WTC11 (cell line): ENCODE measurements around the gene DEFB125. TPM values are rescaled to one million over a fixed set of nuclear protein-coding genes. Genes with fewer than 3 reads are reported as not detected.

ENCODE experiments used
- ATAC-seq: fragments of 200-7000 bp; cut with Tn5 transposase; 2 replicates; pipeline ENCODE4 v1.10.0; 2021; ENCODE audit warnings: mild to moderate bottlenecking, moderate library complexity
- Bru-seq: library from RNA; stranded (reverse); fragments of 400-500 nt; gene quantifications from one replicate; lab custom pipeline; 2021; lab: Mats Ljungman, UMichigan
- CTCF ChIA-PET: fragments of 300-600 bp; sonication (Branson Sonifier 250); formaldehyde crosslinking; loops from one replicate; lab custom pipeline; 2021; ENCODE audit warnings: antibody characterized with exemption; lab: Charles Lee
- POLR2A ChIA-PET: fragments of 350-600 bp; sonication (Branson Sonifier 250); formaldehyde crosslinking; loops from one replicate; lab custom pipeline; 2021; ENCODE audit warnings: antibody characterized with exemption; lab: Charles Lee
- DNase-seq: peaks from one replicate; pipeline ENCODE4 v3.0.0; 2021; ENCODE audit warnings: low spot score
- H3K27ac Mint-ChIP-seq: 2 replicates; pipeline ENCODE4 v1.8.0; 2021; ENCODE audit warnings: mixed read lengths
- H3K27me3 Mint-ChIP-seq: 2 replicates; pipeline ENCODE4 v1.8.0; 2021; ENCODE audit warnings: low read depth, mild to moderate bottlenecking, moderate library complexity, mixed read lengths
- H3K36me3 Mint-ChIP-seq: 2 replicates; pipeline ENCODE4 v1.8.0; 2021; ENCODE audit warnings: mixed read lengths
- H3K4me1 Mint-ChIP-seq: 2 replicates; pipeline ENCODE4 v1.8.0; 2022; ENCODE audit warnings: mixed read lengths
- H3K4me3 Mint-ChIP-seq: 2 replicates; pipeline ENCODE4 v1.8.0; 2021; ENCODE audit warnings: mild to moderate bottlenecking, moderate library complexity, mixed read lengths
- H3K9me3 Mint-ChIP-seq: 2 replicates; pipeline ENCODE4 v1.8.0; 2021; ENCODE audit warnings: mixed read lengths
- CBFB ChIP-seq: sonication (generic); formaldehyde crosslinking; IDR thresholded peaks from 2 replicates; pipeline ENCODE4 v1.8.1; 2022; ENCODE audit warnings: mild to moderate bottlenecking, low read depth, missing genetic modification reagents
- E2F1 ChIP-seq: sonication (generic); formaldehyde crosslinking; IDR thresholded peaks from 2 replicates; pipeline ENCODE4 v1.8.0; 2022; ENCODE audit warnings: mild to moderate bottlenecking, missing genetic modification reagents
- EMX1 ChIP-seq: fragments of 250-450 bp; sonication (Bioruptor Pico); IDR thresholded peaks from 2 replicates; pipeline ENCODE4 v1.8.0; 2021; ENCODE audit warnings: mild to moderate bottlenecking
- IRF2 ChIP-seq: sonication (generic); formaldehyde crosslinking; IDR thresholded peaks from 2 replicates; pipeline ENCODE4 v1.8.0; 2022; ENCODE audit warnings: low read depth, missing genetic modification reagents, borderline replicate concordance
- JUN ChIP-seq: sonication (generic); formaldehyde crosslinking; IDR thresholded peaks from 2 replicates; pipeline ENCODE4 v1.8.0; 2023; ENCODE audit warnings: mild to moderate bottlenecking, missing genetic modification reagents
- NFATC4 ChIP-seq: fragments of 250-450 bp; sonication (Bioruptor Pico); IDR thresholded peaks from 2 replicates; pipeline ENCODE4 v1.9.0; 2021; ENCODE audit warnings: mild to moderate bottlenecking
- PREB ChIP-seq: sonication (generic); formaldehyde crosslinking; IDR thresholded peaks from 2 replicates; pipeline ENCODE4 v1.8.1; 2022; ENCODE audit warnings: mild to moderate bottlenecking, missing genetic modification reagents, moderate library complexity, borderline replicate concordance
- TEAD4 ChIP-seq: sonication (generic); formaldehyde crosslinking; IDR thresholded peaks from 2 replicates; pipeline ENCODE4 v1.8.0; 2022; ENCODE audit warnings: mild to moderate bottlenecking, missing genetic modification reagents
- ZNF263 ChIP-seq: sonication (generic); formaldehyde crosslinking; IDR thresholded peaks from 2 replicates; pipeline ENCODE4 v1.8.1; 2022; ENCODE audit warnings: low read depth, mild to moderate bottlenecking, moderate library complexity, missing genetic modification reagents
- long read RNA-seq, 3 experiments: library from RNA in 1 of 3; library from capped mRNA in 1 of 3; library from polyadenylated mRNA in 1 of 3; unstranded in 2 of 3; stranded (forward) in 1 of 3; transcript quantifications; one replicate each; pipeline ENCODE4 v2.0.0, GENCODE V29; 2021
- total RNA-seq: library from RNA; stranded (reverse); gene quantifications from 3 replicates; pipeline ENCODE4 v1.2.3, GENCODE V29; 2021
- TF ChIP-seq, protein P1 (sequence below): fragments of 250-450 bp; sonication (Bioruptor Pico); conservative IDR thresholded peaks from 2 replicates; pipeline ENCODE4 v1.9.0; 2021; ENCODE audit warnings: mild to moderate bottlenecking
- TF ChIP-seq, protein P2 (sequence below): fragments of 200-600 bp; IDR thresholded peaks from 2 replicates; pipeline ENCODE4 v1.8.0; 2022; ENCODE audit warnings: antibody characterized with exemption
- TF ChIP-seq, protein P3 (sequence below): sonication (generic); formaldehyde crosslinking; IDR thresholded peaks from 2 replicates; pipeline ENCODE4 v1.8.0; 2022; ENCODE audit warnings: missing genetic modification reagents
- TF ChIP-seq, protein P4 (sequence below): sonication (generic); formaldehyde crosslinking; IDR thresholded peaks from 2 replicates; pipeline ENCODE4 v1.8.1; 2022; ENCODE audit warnings: low read depth, missing genetic modification reagents, borderline replicate concordance
- TF ChIP-seq, protein P5 (sequence below): sonication (generic); formaldehyde crosslinking; IDR thresholded peaks from 2 replicates; pipeline ENCODE4 v1.8.0; 2023; ENCODE audit warnings: mild to moderate bottlenecking, missing genetic modification reagents
- TF ChIP-seq, protein P6 (sequence below): sonication (generic); formaldehyde crosslinking; IDR thresholded peaks from 2 replicates; pipeline ENCODE4 v1.8.0; 2022; ENCODE audit warnings: mild to moderate bottlenecking, missing genetic modification reagents

The DEFB125 gene
- not detected in 3 replicates for total RNA-seq
- Bru-seq, nascent RNA: not detected
- long read RNA-seq, experiment 1: 0 reads
- long read RNA-seq, experiment 2: 0 reads
- long read RNA-seq, experiment 3: 0 reads

- POLR2A ChIA-PET: no interaction called here
- Mint-ChIP-seq H3K36me3 (no peaks in the 10 kb centered on the region), H3K4me1 (no peaks in the 10 kb centered on the region), H3K4me3 (no peak within 1 kb of the TSS), H3K9me3 (peaks cover 37% of the 10 kb centered on the region), H3K27ac (no peak within 1 kb of the TSS), H3K27me3 (peaks cover 59% of the 10 kb centered on the region)
- DNase-seq: no peak
- CTCF ChIA-PET: no interaction called here
- TF ChIP-seq, protein P1, sequence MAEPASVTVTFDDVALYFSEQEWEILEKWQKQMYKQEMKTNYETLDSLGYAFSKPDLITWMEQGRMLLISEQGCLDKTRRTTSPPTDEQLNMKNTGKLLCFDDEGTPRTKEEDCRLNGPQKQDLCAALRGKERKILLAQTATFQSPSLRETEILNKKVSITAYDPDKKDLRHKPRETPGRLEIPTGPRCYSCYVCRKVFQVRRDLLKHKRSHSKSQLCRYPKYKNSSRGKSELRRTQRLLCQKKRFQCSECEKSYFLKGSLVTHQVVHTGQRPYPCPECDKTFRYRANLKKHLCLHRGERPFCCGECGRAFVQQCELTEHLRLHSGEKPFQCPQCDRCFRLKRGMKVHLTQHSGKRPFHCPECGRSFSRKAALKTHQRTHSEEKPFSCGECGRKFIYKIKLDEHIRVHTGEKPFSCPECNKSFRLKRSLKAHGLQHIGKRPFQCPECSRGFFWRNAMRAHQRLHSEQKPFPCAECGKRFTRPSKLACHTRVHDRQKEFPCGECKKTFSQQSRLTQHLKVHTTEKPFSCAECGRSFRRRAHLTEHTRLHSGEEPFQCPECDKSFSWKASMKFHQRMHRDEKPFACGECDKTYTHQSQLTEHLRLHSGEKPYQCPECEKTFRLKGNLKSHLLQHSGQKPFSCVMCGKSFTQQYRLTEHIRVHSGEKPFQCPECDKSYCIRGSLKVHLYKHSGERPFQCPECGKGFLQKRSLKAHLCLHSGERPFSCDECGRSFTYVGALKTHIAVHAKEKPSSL (CRISPR knock-in tag): no peak
- no peak for TF ChIP-seq E2F1 (CRISPR knock-in tag)
- TF ChIP-seq CBFB (CRISPR knock-in tag): no peak
- TF ChIP-seq, protein P2, sequence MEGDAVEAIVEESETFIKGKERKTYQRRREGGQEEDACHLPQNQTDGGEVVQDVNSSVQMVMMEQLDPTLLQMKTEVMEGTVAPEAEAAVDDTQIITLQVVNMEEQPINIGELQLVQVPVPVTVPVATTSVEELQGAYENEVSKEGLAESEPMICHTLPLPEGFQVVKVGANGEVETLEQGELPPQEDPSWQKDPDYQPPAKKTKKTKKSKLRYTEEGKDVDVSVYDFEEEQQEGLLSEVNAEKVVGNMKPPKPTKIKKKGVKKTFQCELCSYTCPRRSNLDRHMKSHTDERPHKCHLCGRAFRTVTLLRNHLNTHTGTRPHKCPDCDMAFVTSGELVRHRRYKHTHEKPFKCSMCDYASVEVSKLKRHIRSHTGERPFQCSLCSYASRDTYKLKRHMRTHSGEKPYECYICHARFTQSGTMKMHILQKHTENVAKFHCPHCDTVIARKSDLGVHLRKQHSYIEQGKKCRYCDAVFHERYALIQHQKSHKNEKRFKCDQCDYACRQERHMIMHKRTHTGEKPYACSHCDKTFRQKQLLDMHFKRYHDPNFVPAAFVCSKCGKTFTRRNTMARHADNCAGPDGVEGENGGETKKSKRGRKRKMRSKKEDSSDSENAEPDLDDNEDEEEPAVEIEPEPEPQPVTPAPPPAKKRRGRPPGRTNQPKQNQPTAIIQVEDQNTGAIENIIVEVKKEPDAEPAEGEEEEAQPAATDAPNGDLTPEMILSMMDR: no peak
- ATAC-seq: no peak
Observed at GRCh38 chr20:87401-87800, at the start of gene DEFB125. Gene DEFB125 (plus strand): TSS chr20:87672. CDS start chr20:87710, 38 bp downstream.

DNA sequence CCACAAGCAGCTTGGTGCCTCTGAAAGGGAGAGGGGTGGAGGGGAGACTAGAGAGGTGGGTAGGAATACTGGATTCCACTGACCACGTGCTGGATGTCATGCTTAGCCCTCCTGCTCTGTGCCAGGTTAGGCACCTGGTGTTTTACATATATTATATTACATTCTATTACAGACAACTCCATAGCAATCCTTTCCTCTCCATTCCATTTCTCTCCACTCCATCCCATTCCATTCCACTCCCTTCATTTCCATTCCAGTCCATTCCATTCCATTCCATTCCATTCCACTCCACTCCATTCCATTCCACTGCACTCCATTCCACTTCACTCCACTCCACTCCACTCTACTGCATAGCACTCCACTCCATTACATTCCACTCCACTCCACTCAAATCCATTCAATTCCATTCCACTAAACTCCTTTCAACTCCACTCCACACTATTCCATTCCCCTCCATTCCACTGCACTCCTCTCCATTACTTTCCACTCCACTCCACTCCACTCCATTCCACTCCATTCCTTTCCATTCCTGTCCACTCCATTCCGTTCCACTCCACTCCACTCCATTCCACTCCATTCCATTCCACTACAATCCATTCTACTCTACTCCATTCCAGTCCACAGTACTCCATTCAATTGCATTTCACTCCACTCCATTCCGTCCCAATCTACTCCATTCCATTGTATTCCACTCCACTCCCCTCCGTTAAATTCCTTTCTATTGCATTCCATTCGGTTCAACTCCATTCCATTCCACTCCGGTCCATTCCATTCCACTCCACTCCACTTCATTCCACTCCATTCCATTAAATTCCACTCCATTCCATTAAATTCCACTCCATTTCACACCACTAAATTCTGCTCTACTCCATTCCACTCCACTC, 27.2 kb upstream of the DEFB125 start:
- ChIA-PET CTCF (no interaction called here), POLR2A (no interaction called here)
- Mint-ChIP-seq H3K9me3 (no peaks in the 10 kb centered on the region), H3K4me1 (no peaks in the 10 kb centered on the region), H3K27ac (no peak overlapping the region), H3K4me3 (no peak overlapping the region), H3K36me3 (no peaks in the 10 kb centered on the region), H3K27me3 (no peaks in the 10 kb centered on the region)
- TF ChIP-seq, protein P3, sequence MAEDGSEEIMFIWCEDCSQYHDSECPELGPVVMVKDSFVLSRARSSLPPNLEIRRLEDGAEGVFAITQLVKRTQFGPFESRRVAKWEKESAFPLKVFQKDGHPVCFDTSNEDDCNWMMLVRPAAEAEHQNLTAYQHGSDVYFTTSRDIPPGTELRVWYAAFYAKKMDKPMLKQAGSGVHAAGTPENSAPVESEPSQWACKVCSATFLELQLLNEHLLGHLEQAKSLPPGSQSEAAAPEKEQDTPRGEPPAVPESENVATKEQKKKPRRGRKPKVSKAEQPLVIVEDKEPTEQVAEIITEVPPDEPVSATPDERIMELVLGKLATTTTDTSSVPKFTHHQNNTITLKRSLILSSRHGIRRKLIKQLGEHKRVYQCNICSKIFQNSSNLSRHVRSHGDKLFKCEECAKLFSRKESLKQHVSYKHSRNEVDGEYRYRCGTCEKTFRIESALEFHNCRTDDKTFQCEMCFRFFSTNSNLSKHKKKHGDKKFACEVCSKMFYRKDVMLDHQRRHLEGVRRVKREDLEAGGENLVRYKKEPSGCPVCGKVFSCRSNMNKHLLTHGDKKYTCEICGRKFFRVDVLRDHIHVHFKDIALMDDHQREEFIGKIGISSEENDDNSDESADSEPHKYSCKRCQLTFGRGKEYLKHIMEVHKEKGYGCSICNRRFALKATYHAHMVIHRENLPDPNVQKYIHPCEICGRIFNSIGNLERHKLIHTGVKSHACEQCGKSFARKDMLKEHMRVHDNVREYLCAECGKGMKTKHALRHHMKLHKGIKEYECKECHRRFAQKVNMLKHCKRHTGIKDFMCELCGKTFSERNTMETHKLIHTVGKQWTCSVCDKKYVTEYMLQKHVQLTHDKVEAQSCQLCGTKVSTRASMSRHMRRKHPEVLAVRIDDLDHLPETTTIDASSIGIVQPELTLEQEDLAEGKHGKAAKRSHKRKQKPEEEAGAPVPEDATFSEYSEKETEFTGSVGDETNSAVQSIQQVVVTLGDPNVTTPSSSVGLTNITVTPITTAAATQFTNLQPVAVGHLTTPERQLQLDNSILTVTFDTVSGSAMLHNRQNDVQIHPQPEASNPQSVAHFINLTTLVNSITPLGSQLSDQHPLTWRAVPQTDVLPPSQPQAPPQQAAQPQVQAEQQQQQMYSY (CRISPR knock-in tag): peak; percentile 10; the same call in 1 of the 2 replicates
- no peak for TF ChIP-seq NFATC4 (CRISPR knock-in tag)
- ATAC-seq: no peak
- DNase-seq: no peak

DNA sequence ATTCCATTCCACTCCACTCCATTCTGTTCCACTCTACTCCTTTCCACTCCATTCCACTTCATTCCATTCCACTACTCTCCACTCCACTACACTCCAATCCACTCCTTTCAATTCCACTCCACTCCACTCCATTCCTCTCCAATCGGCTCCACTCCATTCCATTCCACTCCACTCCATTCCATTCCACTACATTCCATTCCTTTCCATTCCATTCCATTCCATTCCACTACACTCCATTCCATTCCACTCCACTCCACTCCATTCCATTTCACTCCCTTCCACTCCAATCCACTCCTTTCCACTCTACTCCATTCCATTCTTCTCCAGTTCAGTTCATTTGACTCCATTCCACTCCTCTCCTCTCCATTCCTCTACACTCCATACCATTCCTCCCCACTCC, 26.2 kb upstream of the DEFB125 start:
- CTCF ChIA-PET: no interaction called here
- H3K4me3 Mint-ChIP-seq: no peak overlapping the region
- no peaks in the 10 kb centered on the region for H3K36me3 Mint-ChIP-seq
- POLR2A ChIA-PET: no interaction called here
- no peaks in the 10 kb centered on the region for H3K4me1 Mint-ChIP-seq
- H3K27ac Mint-ChIP-seq: no peak overlapping the region
- no peak for ATAC-seq
- no peak for DNase-seq
- no peaks in the 10 kb centered on the region for H3K27me3 Mint-ChIP-seq
- no peaks in the 10 kb centered on the region for H3K9me3 Mint-ChIP-seq
- no peak for TF ChIP-seq PREB (CRISPR knock-in tag)
- no peak for TF ChIP-seq TEAD4
- TF ChIP-seq ZNF263 (CRISPR knock-in tag): no peak
- TF ChIP-seq, protein P4, sequence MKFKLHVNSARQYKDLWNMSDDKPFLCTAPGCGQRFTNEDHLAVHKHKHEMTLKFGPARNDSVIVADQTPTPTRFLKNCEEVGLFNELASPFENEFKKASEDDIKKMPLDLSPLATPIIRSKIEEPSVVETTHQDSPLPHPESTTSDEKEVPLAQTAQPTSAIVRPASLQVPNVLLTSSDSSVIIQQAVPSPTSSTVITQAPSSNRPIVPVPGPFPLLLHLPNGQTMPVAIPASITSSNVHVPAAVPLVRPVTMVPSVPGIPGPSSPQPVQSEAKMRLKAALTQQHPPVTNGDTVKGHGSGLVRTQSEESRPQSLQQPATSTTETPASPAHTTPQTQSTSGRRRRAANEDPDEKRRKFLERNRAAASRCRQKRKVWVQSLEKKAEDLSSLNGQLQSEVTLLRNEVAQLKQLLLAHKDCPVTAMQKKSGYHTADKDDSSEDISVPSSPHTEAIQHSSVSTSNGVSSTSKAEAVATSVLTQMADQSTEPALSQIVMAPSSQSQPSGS (CRISPR knock-in tag): no peak
- no peak for TF ChIP-seq JUN (CRISPR knock-in tag)
- TF ChIP-seq, protein P5, sequence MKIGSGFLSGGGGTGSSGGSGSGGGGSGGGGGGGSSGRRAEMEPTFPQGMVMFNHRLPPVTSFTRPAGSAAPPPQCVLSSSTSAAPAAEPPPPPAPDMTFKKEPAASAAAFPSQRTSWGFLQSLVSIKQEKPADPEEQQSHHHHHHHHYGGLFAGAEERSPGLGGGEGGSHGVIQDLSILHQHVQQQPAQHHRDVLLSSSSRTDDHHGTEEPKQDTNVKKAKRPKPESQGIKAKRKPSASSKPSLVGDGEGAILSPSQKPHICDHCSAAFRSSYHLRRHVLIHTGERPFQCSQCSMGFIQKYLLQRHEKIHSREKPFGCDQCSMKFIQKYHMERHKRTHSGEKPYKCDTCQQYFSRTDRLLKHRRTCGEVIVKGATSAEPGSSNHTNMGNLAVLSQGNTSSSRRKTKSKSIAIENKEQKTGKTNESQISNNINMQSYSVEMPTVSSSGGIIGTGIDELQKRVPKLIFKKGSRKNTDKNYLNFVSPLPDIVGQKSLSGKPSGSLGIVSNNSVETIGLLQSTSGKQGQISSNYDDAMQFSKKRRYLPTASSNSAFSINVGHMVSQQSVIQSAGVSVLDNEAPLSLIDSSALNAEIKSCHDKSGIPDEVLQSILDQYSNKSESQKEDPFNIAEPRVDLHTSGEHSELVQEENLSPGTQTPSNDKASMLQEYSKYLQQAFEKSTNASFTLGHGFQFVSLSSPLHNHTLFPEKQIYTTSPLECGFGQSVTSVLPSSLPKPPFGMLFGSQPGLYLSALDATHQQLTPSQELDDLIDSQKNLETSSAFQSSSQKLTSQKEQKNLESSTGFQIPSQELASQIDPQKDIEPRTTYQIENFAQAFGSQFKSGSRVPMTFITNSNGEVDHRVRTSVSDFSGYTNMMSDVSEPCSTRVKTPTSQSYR (CRISPR knock-in tag): no peak
- no peak for TF ChIP-seq IRF2 (CRISPR knock-in tag)
- TF ChIP-seq, protein P6, sequence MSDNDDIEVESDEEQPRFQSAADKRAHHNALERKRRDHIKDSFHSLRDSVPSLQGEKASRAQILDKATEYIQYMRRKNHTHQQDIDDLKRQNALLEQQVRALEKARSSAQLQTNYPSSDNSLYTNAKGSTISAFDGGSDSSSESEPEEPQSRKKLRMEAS: no peak
- no peak for TF ChIP-seq EMX1 (CRISPR knock-in tag)
